K562 (cell line): ENCODE data around the gene ATG10. TPM values are rescaled to one million over a fixed set of nuclear protein-coding genes. Genes with fewer than 3 reads are reported as not detected.
A peak's percentile ranks its signal among the peaks of the same experiment; 100 is the strongest.

ENCODE experiments used
- ATAC-seq: fragments of 200-7000 bp; cut with Tn5 transposase; 3 replicates; pipeline ENCODE4 v1.9.1; 2020; ENCODE audit warnings: moderate library complexity
- BruUV-seq: library from RNA; stranded (reverse); fragments of 400-500 nt; replicated peaks from 2 replicates; lab custom pipeline; 2021; lab: Mats Ljungman, UMichigan
- CTCF ChIA-PET: fragments of 300-600 bp; formaldehyde crosslinking; extraction: SDS; loops from one replicate; lab custom pipeline; 2021; ENCODE audit warnings: low intra/inter-chr PET ratio; lab: Yijun Ruan, JAX
- POLR2A ChIA-PET: fragments of 300-600, 350-650 bp; sonication (Branson Sonifier 250); formaldehyde crosslinking; extraction: SDS; loops from one replicate; lab custom pipeline; 2021; ENCODE audit warnings: antibody characterized with exemption, inconsistent platforms; lab: Yijun Ruan, JAX
- DNase-seq, 4 experiments: peaks; one replicate each; pipeline versions ENCODE4 v3.0.0 to v3.0.0-alpha.2; 2011 to 2018; ENCODE audit warnings: low spot score in 3 of 4, mixed read lengths in 3 of 4; ENCODE audit errors: extremely low read depth in 1 of 4
- FAIRE-seq: peaks from 2 replicates; lab custom pipeline; 2011; peaks lifted over from hg19 to GRCh38; lab: Jason Lieb, UNC
- H2AFZ ChIP-seq: 2 replicates; pipeline ENCODE4 v1.6.0; 2011; ENCODE audit warnings: low read depth, low read length, control low read depth, inconsistent platforms
- H3K27ac ChIP-seq: fragments of 200-600 bp; 3 replicates; pipeline ENCODE4 v1.8.0; 2011; ENCODE audit warnings: low read depth, mild to moderate bottlenecking, control low read depth, inconsistent platforms, low read length, moderate library complexity, mixed read lengths; ENCODE audit errors: extremely low read depth
- H3K27me3 ChIP-seq, 2 experiments: fragments of 300-600 bp in 1 of 2; 2 replicates in 1 of 2; 3 replicates in 1 of 2; pipeline versions ENCODE4 v1.6.0 to v1.8.0; 2011; ENCODE audit warnings: inconsistent platforms in 2 of 2, low read length in 2 of 2, mild to moderate bottlenecking in 1 of 2, mixed read lengths in 1 of 2, moderate library complexity in 1 of 2; ENCODE audit not compliant: control insufficient read depth in 2 of 2, insufficient read depth in 2 of 2
- H3K36me3 ChIP-seq: fragments of 300-600 bp; 3 replicates; pipeline ENCODE4 v1.8.0; 2011; ENCODE audit warnings: mild to moderate bottlenecking, low read length, inconsistent platforms; ENCODE audit not compliant: control insufficient read depth, insufficient read depth
- H3K4me1 ChIP-seq, 2 experiments: fragments of 200-600 bp in 1 of 2; replicated peaks in 1 of 2; 2 replicates in 1 of 2; 3 replicates in 1 of 2; pipeline versions ENCODE4 v1.5.1 to v1.8.0; 2011; ENCODE audit warnings: inconsistent platforms in 2 of 2, low read length in 2 of 2, mild to moderate bottlenecking in 1 of 2, mixed read lengths in 1 of 2, moderate library complexity in 1 of 2; ENCODE audit not compliant: control insufficient read depth in 2 of 2, insufficient read depth in 2 of 2
- H3K4me2 ChIP-seq: 2 replicates; pipeline ENCODE4 v1.6.1; 2011; ENCODE audit warnings: low read length, control low read depth, inconsistent platforms, mixed read lengths; ENCODE audit not compliant: insufficient read depth
- H3K4me3 ChIP-seq: fragments of 200-600 bp; sonication (generic), shearing (Covaris generic); 2 replicates; pipeline ENCODE4 v1.5.1; 2016; ENCODE audit warnings: control low read depth, inconsistent platforms
- H3K79me2 ChIP-seq: fragments of 200-600 bp; 3 replicates; pipeline ENCODE4 v1.8.0; 2011; ENCODE audit warnings: low read length, inconsistent platforms; ENCODE audit not compliant: control insufficient read depth, insufficient read depth
- H3K9ac ChIP-seq, 2 experiments: 2 replicates each; pipeline versions ENCODE4 v1.6.0 to v1.6.1; 2011; ENCODE audit warnings: low read depth in 2 of 2, low read length in 2 of 2, control low read depth in 1 of 2, inconsistent platforms in 1 of 2, mild to moderate bottlenecking in 1 of 2, mixed read lengths in 1 of 2; ENCODE audit not compliant: insufficient read depth in 1 of 2
- H3K9me1 ChIP-seq: one replicate; pipeline ENCODE4 v1.6.0; 2011; ENCODE audit warnings: inconsistent platforms, mild to moderate bottlenecking, low read length, moderate library complexity; ENCODE audit not compliant: control insufficient read depth, insufficient read depth
- H3K9me3 ChIP-seq: replicated peaks from 2 replicates; pipeline ENCODE4 v1.5.1; 2011; ENCODE audit warnings: low read depth, low read length, inconsistent platforms; ENCODE audit not compliant: control insufficient read depth, insufficient read depth
- H4K20me1 ChIP-seq: replicated peaks from 2 replicates; pipeline ENCODE4 v1.6.1; 2011; ENCODE audit warnings: low read length, inconsistent platforms, mixed read lengths; ENCODE audit not compliant: control insufficient read depth, insufficient read depth
- ADNP ChIP-seq: fragments of 200-800 bp; sonication (Bioruptor generic); IDR thresholded peaks from 2 replicates; pipeline ENCODE4 v1.6.1; 2016; ENCODE audit warnings: missing genetic modification characterization, missing compliant biosample characterization
- BCOR ChIP-seq: fragments of 450-650 bp; IDR thresholded peaks from 2 replicates; pipeline ENCODE4 v1.6.1; 2016
- CEBPB ChIP-seq: fragments of 450-650 bp; IDR thresholded peaks from 2 replicates; pipeline ENCODE4 v1.6.1; 2016; ENCODE audit warnings: missing genetic modification characterization, missing compliant biosample characterization
- CEBPG ChIP-seq, 3 experiments: fragments of 200-800 bp in 1 of 3; sonication (Bioruptor generic) in 1 of 3; sonication (generic) in 1 of 3; formaldehyde crosslinking in 1 of 3; IDR thresholded peaks in 2 of 3; conservative IDR thresholded peaks in 1 of 3; 2 replicates each; pipeline versions ENCODE4 v1.6.1 to v1.8.0; 2016 to 2022; ENCODE audit warnings: missing compliant biosample characterization in 2 of 3, missing genetic modification characterization in 2 of 3, mild to moderate bottlenecking in 1 of 3, missing genetic modification reagents in 1 of 3
- EZH2 ChIP-seq: IDR thresholded peaks from 2 replicates; pipeline ENCODE4 v1.6.1; 2012; ENCODE audit warnings: low read depth, mild to moderate bottlenecking, inconsistent platforms, low read length, borderline replicate concordance
- TAF7 ChIP-seq: fragments of 450-650 bp; IDR thresholded peaks from 2 replicates; pipeline ENCODE4 v1.6.1; 2016; ENCODE audit warnings: missing genetic modification characterization, missing compliant biosample characterization
- TARDBP ChIP-seq: fragments of 450-650 bp; IDR thresholded peaks from 2 replicates; pipeline ENCODE4 v1.6.1; 2016
- WGBS: fragments of 100-300 bp; shearing (Covaris generic); methylation state at CpG from one replicate; pipeline ENCODE4 v1.1.6; 2016; ENCODE audit warnings: low coverage, mixed read lengths; ENCODE audit not compliant: insufficient coverage; ENCODE audit errors: missing lambda C conversion rate; 5-methylcytosine and 5-hydroxymethylcytosine counted together
- in situ Hi-C: fragments of 300-500 bp; cut with MboI; formaldehyde crosslinking; loops from 4 replicates; pipeline ENCODE4 v1.15.0; 2018; ENCODE audit warnings: inconsistent platforms, mixed read lengths
- intact Hi-C: fragments of 100-400 bp; cut with micrococcal nuclease; formaldehyde crosslinking; loops from 2 replicates; pipeline ENCODE4 v1.14.2; 2022
- polyA plus RNA-seq, 8 experiments: library from polyadenylated mRNA; depleted of rRNA in 4 of 8; stranded (reverse) in 5 of 8; unstranded in 3 of 8; fragments of >200 nt; fragmentation: Nextera tagmentation in 2 of 8; fragmentation: Illumina TruSeq in 1 of 8; extraction: Ambion mirVana in 2 of 8; extraction: Trizol in 1 of 8; gene quantifications; 2 replicates each; pipeline versions ENCODE4 v1.2.1 to v1.2.3, GENCODE V29; 2011 to 2014; ENCODE audit warnings: inconsistent platforms in 1 of 8, missing spikeins in 1 of 8
- total RNA-seq, 7 experiments: library from RNA; depleted of rRNA in 6 of 7; stranded (reverse); fragments of >200 nt in 6 of 7; fragmentation: Illumina TruSeq in 2 of 7; extraction: Trizol in 2 of 7; gene quantifications; 2 replicates each; pipeline versions ENCODE4 v1.2.1 to v1.2.3, GENCODE V29; 2011 to 2021; ENCODE audit warnings: low replicate concordance in 1 of 7

The ATG10 gene
- total and polyA plus RNA-seq, 9 of the 15 experiments (the other 6 are each of a cell fraction or from before 2014, with no cell fraction given), result 7.0 to 18.8 (median 14.6) TPM

DNA sequence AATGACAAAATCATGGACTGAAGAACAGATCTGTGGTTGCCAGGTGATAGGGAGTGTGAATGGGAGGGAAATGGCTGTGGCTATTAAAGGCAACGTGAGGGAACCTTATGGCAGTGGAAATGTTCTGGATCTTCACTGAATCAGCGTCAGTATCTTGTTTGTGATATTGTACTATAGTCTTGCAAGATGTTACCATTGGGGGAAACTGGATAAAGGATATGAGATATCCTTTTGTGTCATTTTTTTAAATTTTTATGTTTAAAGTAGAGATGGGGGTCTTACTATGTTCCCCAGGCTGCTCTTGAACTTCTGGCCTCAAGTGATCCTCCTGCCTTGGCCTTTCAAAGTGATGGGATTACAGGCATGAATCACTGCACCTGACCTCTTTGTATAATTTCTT lies 210.8 kb downstream of the ATG10 start:
- no peaks in the 10 kb centered on the region for H3K9me1 ChIP-seq
- no peak overlapping the region for H2AFZ ChIP-seq
- ChIA-PET CTCF (no interaction called here), POLR2A (no interaction called here)
- no TSS peak for BruUV-seq
- H3K27me3 ChIP-seq, result no peaks in the 10 kb centered on the region
- no peak overlapping the region for H3K4me2 ChIP-seq
- TF ChIP-seq BCOR, result no peak
- no peak for FAIRE-seq
- H3K79me2 ChIP-seq, result no peaks in the 10 kb centered on the region
- intact Hi-C loops (no loop called here), in situ Hi-C loops (no loop called here)
- no peak overlapping the region for H3K4me3 ChIP-seq
- H3K9ac ChIP-seq, result no peak overlapping the region
- no peaks in the 10 kb centered on the region for H3K4me1 ChIP-seq
- WGBS, result 36% methylated on average over 2 of the region's 2 CpGs
- no peaks in the 10 kb centered on the region for H3K9me3 ChIP-seq
- ATAC-seq, result no peak
- no peak overlapping the region for H3K27ac ChIP-seq
- no peak for DNase-seq
- H4K20me1 ChIP-seq, result no peaks in the 10 kb centered on the region
- 0 out of 3 replicates have a peak, but pooled peaks cover 4% of the 10 kb centered on the region for H3K36me3 ChIP-seq

DNA sequence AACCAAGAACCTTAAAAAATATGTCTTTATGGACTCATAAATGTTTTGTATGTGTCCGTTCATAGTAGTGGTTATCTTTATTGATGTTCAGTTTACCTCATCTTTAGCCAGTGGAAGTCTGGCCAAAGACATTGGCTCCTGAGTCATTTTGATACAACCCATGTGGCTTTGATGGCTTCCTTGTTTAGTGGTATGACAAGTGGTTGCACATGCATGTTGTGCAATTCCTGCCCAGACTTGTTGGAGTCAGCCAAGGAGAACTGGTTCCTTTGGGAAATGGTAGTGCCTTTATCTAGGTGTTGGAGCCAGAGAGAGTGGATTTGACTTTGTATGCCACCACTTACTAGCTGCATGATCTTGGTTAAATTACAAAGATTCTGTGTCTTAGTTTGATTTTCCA lies 212.0 kb downstream of the ATG10 start:
- DNase-seq (no peak), FAIRE-seq (no peak), ATAC-seq (no peak)
- no peak overlapping the region for H3K9ac ChIP-seq
- 0 out of 3 replicates have a peak, but pooled peaks cover 4% of the 10 kb centered on the region for H3K36me3 ChIP-seq
- H3K27ac ChIP-seq, result no peak overlapping the region
- WGBS, result 14% methylated on average over 1 of the region's 1 CpG
- no peak for TF ChIP-seq TARDBP
- no peak for TF ChIP-seq ADNP (tag)
- no peak for TF ChIP-seq TAF7 (tag)
- TF ChIP-seq CEBPG (CRISPR knock-in tag; IDR thresholded peaks at IDR 0.05), result no peak
- peak in 1 of 2 experiments; percentile 71; a peak in 2 of 4 replicates for TF ChIP-seq CEBPG (tag; conservative IDR thresholded peaks at IDR 0.05 in 1 of 2, IDR thresholded peaks at IDR 0.05 in 1 of 2)
- no peak for TF ChIP-seq EZH2
- TF ChIP-seq CEBPB (tag), result peak; percentile 75
- H3K4me2 ChIP-seq, result no peak overlapping the region
- H3K4me1 ChIP-seq, result no peaks in the 10 kb centered on the region
- H3K79me2 ChIP-seq, result no peaks in the 10 kb centered on the region
- no TSS peak for BruUV-seq
- no peaks in the 10 kb centered on the region for H4K20me1 ChIP-seq
- intact Hi-C loops (no loop called here), in situ Hi-C loops (no loop called here)
- ChIA-PET CTCF (no interaction called here), POLR2A (no interaction called here)
- H3K4me3 ChIP-seq, result no peak overlapping the region
- no peak overlapping the region for H2AFZ ChIP-seq
- no peaks in the 10 kb centered on the region for H3K9me3 ChIP-seq
- no peaks in the 10 kb centered on the region for H3K27me3 ChIP-seq
- H3K9me1 ChIP-seq, result no peaks in the 10 kb centered on the region
